ENCODE measurements around the gene IQCF5.
"Not testable (repeated sequence)": the region's sequence is repeated elsewhere in the genome, so short reads cannot be mapped to it uniquely, and the experiment has no call there.

IQCF5 gene

DNA sequence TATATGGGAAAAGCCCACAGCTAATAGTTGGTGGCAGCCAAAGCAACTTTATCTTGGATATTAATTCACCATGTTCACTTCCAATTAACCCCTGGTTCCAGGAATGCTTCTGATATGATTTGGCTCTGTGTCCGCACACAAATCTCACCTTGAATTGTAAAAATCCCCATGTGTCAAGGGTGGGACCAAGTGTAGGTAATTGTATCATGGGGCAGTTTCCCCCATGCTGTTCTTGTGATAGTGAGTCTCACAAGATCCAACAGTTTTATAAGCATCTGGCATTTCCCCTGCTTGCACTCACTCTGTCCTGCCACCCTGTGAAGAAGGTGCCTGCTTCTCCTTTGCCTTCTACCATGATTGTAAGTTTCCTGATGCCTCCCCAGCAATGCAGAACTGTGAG, 6.5 kb downstream of the IQCF5 start:
- DNase-seq (ENCODE audit: low read depth in 2 of 2), result not testable (repeated sequence)

DNA sequence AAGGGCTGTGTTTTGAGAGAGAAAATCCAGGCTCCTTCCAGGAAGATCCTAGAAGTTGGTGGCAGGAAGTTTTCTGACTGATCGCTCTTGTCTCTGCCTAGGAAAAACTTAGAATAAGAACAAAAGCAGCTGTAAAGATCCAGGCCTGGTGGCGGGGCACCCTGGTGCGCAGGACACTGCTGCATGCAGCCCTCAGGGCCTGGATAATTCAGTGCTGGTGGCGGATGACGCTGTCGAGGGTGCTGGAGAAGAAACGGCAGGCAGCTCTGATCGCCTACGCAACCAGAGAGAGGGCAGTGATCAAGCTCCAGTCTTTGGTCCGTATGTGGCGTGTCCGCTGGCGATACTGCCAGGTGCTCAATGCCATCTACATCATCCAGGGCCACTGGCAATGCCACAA, 12.5 kb downstream of the IQCF5 start:
- no peak for DNase-seq (ENCODE audit: low read depth in 2 of 2)

DNA sequence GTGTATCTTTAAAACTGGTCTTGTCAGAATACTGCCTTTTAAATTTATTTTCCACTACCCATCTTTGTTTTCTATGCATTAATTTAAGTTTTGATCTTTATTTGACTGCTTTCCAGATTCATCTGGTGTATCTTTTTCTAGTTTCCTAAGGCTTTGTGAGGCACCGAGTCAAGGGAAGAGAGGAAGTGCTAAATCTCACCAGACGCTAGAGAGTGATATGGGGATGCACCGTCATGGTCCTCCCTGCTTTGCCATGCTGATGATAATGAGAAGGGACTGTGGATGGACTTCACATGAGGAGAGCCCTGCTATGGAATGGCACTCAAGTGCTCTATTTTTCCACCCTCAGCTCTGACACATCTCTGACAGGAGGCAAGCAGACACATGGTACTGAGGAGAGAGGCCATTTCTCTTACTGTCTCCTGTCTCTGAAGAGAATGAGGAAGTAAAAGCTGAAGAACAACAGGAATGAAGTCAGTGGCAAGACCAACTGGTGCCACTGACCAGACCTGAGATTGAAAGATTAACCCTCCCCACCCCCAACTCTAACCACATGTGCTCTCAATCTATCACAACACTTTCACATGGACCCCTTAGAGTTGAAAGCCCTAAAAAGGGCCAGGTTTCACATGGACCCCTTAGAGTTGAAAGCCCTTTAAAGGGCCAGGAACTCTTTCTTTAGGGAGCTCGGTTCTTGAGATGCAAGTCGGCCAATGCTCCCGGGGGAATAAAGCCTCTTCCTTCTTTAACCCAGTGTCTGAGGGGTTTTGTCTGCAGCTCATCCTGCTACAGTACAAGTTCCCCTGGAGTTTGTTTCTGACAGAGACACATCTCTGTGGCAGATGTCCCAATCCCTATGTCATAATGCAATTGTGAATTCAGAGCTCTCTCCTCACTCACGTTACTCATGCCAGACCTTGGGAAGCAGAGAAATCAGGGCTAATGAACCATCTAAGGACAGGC, 14.4 kb downstream of the IQCF5 start, which contains the start of gene IQCF2:
TSS of gene IQCF2 (plus strand) at position 913 of the 963 bp plus-strand sequence. CDS start 52 bp downstream, outside the sequence.
- no peak for DNase-seq (ENCODE audit: low read depth in 2 of 2)

DNA sequence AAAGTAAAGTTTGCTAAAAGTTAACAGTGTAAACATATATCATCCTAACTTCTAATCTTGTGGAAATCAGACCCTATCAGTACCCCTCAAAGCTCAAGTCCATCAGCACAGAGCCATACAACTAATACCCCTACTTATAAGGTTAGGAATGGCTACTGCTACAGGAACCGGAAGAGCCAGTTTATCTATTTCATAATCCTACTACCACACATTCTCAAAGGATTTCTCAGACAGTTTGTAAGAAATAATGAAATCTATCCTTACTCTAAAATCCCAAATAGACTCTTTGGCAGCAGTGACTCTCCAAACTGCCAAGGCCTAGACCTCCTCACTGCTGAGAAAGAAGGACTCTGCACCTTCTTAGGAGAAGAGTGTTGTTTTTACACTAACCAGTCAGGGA, 20.0 kb downstream of the IQCF5 start:
- not testable (repeated sequence) for DNase-seq (ENCODE audit: low read depth in 2 of 2)

DNA sequence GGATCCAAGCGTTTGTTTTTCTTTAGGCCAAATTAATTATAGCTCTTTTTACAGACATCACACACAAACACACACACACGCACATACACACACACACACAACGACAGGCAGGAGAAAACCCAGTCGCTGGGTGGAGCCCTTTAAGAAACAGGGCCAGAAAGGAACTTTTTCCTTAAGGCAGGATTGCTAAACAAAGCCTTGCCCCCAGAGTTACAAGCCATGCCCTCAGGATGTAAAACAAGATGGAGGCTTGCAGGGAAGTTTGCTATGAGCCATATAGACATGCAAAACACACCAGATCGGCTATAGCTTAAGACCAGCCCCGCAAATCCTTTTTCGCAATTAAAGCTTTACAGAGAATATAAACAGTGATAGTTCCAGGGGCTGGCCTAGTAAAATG, 30.3 kb downstream of the IQCF5 start:
- no peak for DNase-seq (ENCODE audit: low read depth in 2 of 2)

DNA sequence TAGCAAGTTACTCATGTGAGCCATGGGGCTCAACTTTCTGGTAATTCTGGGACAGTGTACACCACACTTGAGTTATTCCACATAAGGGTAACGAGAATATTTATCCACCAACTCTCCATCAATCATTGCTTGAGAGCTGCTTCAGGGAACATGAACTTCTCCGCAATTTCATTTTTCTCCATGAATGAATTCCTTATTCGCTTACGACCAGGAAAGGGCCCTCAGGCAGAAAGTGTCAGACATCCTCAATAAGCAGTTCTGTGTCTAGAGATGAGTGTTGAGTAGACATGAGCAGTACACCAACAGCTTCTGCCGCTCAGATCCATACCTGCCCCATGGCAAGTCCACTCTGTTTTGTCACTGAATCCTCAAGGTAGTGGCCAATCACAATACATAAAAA, 38.8 kb downstream of the IQCF5 start:
- no peak for DNase-seq (ENCODE audit: low read depth in 2 of 2)

DNA sequence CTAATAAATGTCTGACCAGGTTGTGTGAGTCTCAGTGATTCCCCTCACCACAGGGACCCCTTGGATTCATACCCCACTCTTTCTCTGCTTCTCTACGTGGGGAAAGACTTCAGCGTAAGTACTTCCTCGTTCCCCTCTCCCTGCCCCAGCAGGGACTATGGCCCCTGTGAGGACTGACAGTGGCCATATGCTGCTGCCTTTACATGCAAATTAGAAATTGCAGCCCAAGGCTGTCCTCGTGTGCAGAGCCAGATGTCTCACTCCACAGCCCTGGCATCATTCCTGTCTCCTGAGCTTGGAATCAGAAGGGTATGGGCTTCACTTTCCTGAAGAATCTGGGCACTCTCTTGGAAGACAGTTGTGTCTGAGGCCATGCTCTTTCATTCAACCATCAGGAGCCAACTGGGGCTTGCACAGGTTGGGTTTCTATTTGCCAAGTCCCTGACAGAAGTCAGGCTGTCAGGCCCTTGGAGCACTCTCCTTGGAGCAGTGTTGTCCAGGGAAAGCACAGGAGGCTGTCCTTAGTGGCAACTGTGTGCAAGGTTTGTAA, 44.5 kb downstream of the IQCF5 start:
- no peak for DNase-seq (ENCODE audit: low read depth in 2 of 2)

DNA sequence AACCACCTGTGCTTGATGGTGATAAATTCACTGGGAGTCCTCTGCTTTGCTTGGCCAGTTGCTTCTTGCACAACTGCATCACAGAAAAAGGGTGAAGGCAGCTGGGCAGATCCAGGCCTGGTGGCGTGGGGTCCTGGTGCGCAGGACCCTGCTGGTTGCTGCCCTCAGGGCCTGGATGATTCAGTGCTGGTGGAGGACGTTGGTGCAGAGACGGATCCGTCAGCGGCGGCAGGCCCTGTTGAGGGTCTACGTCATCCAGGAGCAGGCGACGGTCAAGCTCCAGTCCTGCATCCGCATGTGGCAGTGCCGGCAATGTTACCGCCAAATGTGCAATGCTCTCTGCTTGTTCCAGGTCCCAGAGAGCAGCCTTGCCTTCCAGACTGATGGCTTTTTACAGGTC, 45.1 kb downstream of the IQCF5 start:
- no peak for DNase-seq (ENCODE audit: low read depth in 2 of 2)

DNA sequence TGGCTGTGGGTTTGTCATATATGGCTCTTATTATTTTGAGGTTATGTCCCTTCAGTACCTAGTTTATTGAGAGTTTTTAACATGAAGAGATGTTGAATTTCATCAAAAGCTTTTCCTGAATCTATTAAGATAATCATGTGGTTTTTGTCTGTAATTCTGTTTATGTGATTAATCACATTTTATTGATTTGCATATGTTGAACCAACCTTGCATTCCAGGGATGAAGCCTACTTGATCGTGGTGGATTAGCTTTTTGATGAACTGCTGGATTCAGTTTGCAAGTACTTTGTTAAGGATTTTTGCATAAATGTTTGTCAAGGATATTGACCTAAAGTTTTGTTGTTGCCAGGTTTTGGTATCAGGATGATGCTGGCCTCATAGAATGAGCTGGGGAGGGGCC, 47.1 kb downstream of the IQCF5 start:
- no peak for DNase-seq (ENCODE audit: low read depth in 2 of 2)
